SU-DHL-6 (cell line): ENCODE data around the gene IFIT5.

Source experiments
- CTCF ChIP-seq: fragments of 200-600 bp; sonication (generic); IDR thresholded peaks from one replicate; pipeline ENCODE4 v1.5.1; 2017; ENCODE audit warnings: antibody characterized with exemption, mild to moderate bottlenecking, low read length, moderate library complexity; ENCODE audit not compliant: insufficient read depth, poor library complexity, severe bottlenecking
- EZH2phosphoT487 ChIP-seq: fragments of 200-600 bp; sonication (generic), shearing (Covaris generic); conservative IDR thresholded peaks from 2 replicates; pipeline ENCODE4 v1.6.1; 2018; ENCODE audit warnings: mild to moderate bottlenecking, antibody characterized with exemption, low read length, moderate library complexity, mixed read lengths

DNA sequence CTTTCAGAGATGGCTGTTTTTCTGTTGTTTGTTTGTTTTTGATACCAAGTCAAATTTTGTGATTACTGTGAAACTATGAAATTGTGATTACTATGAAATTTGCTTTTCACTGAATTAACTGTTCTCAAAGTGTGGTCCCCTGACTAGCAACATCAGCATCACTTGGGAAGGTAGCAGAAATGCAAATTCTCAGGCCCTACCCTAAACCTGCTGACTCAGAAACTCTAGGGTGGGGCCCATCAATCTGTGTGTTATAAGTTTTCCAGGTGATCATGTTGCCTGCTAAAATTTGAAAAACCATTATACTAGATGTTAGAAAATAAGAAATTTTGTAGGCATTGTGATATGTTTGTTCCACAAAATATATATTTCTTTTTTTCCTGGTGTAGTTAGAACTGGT, 35.3 kb upstream of the IFIT5 start:
- no peak for TF ChIP-seq CTCF
- TF ChIP-seq EZH2phosphoT487, result no peak
